Neural progenitor cell (in vitro differentiated cells): ENCODE measurements around the gene SH2D4B. TPM values are rescaled to one million over a fixed set of nuclear protein-coding genes. Genes with fewer than 3 reads are reported as not detected.

Experiments used
- DNase-seq: peaks from one replicate; pipeline ENCODE4 v3.0.0-alpha.2; 2016; ENCODE audit warnings: low spot score
- H2AFZ ChIP-seq: fragments of 200-600 bp; sonication (generic); replicated peaks from 2 replicates; pipeline ENCODE4 v1.6.1; 2016; ENCODE audit warnings: antibody characterized with exemption
- H3F3A ChIP-seq: fragments of 200-600 bp; sonication (generic); 2 replicates; pipeline ENCODE4 v1.6.1; 2016; ENCODE audit warnings: antibody characterized with exemption, low read depth
- H3K27ac ChIP-seq: fragments of 200-600 bp; sonication (generic); 2 replicates; pipeline ENCODE4 v1.5.1; 2016; ENCODE audit warnings: mild to moderate bottlenecking
- H3K27me3 ChIP-seq: fragments of 200-600 bp; sonication (generic); 2 replicates; pipeline ENCODE4 v1.6.1; 2016; ENCODE audit warnings: mild to moderate bottlenecking, moderate library complexity
- H3K36me3 ChIP-seq: fragments of 200-600 bp; sonication (generic); 2 replicates; pipeline ENCODE4 v1.5.1; 2016
- H3K4me1 ChIP-seq: fragments of 200-600 bp; sonication (generic); 2 replicates; pipeline ENCODE4 v1.6.1; 2016; ENCODE audit warnings: mixed run types
- H3K4me2 ChIP-seq: fragments of 200-600 bp; sonication (generic); 2 replicates; pipeline ENCODE4 v1.6.1; 2016
- H3K4me3 ChIP-seq: fragments of 200-600 bp; sonication (generic); 2 replicates; pipeline ENCODE4 v1.5.1; 2016
- H3K79me2 ChIP-seq: fragments of 200-600 bp; sonication (generic); 2 replicates; pipeline ENCODE4 v1.6.1; 2016; ENCODE audit warnings: low read depth
- H3K9ac ChIP-seq: fragments of 200-600 bp; sonication (generic); 2 replicates; pipeline ENCODE4 v1.6.1; 2016
- H3K9me3 ChIP-seq: fragments of 200-600 bp; sonication (generic); 2 replicates; pipeline ENCODE4 v1.5.1; 2016; ENCODE audit warnings: low read depth
- H4K20me1 ChIP-seq: fragments of 200-600 bp; sonication (generic); 2 replicates; pipeline ENCODE4 v1.6.1; 2016; ENCODE audit warnings: low read depth
- H3K27ac Mint-ChIP-seq: 3 replicates; pipeline ENCODE4 v1.8.0; 2021; ENCODE audit warnings: mixed read lengths
- H3K27me3 Mint-ChIP-seq: 2 replicates; pipeline ENCODE4 v1.8.0; 2022; ENCODE audit warnings: low read depth, mild to moderate bottlenecking, inconsistent platforms, moderate library complexity, mixed read lengths; ENCODE audit not compliant: insufficient read depth
- H3K36me3 Mint-ChIP-seq: 3 replicates; pipeline ENCODE4 v1.8.0; 2021; ENCODE audit warnings: mixed read lengths
- H3K4me1 Mint-ChIP-seq: 3 replicates; pipeline ENCODE4 v1.8.0; 2021; ENCODE audit warnings: mixed read lengths
- H3K4me3 Mint-ChIP-seq: 3 replicates; pipeline ENCODE4 v1.8.0; 2021; ENCODE audit warnings: mild to moderate bottlenecking, moderate library complexity, mixed read lengths
- H3K9me3 Mint-ChIP-seq: 3 replicates; pipeline ENCODE4 v1.8.0; 2020; ENCODE audit warnings: mixed read lengths
- CTCF ChIP-seq: fragments of 200-600 bp; sonication (generic); IDR thresholded peaks from 2 replicates; pipeline ENCODE4 v1.5.1; 2017; ENCODE audit warnings: antibody characterized with exemption, mild to moderate bottlenecking
- EZH2 ChIP-seq: fragments of 200-600 bp; sonication (generic); IDR thresholded peaks from 2 replicates; pipeline ENCODE4 v1.6.1; 2017; ENCODE audit warnings: antibody characterized with exemption, mild to moderate bottlenecking, moderate library complexity
- EZH2phosphoT487 ChIP-seq: fragments of 200-600 bp; sonication (generic); IDR thresholded peaks from 2 replicates; pipeline ENCODE4 v1.6.1; 2017; ENCODE audit warnings: antibody characterized with exemption
- total RNA-seq: library from RNA; depleted of rRNA; stranded (reverse); fragments of >200 nt; gene quantifications from 2 replicates; pipeline ENCODE4 v1.2.3, GENCODE V29; 2015; ENCODE audit warnings: low replicate concordance

The SH2D4B gene
- total RNA-seq, 1 donor from 2014 or later: 0.11 TPM

GRCh38 chr10:80536361-80536835 is 1.3 kb upstream of the SH2D4B start:
- Mint-ChIP-seq H3K4me3 (no peak overlapping the region), H3K36me3 (peaks cover 2% of the 10 kb centered on the region), H3K27me3 (peaks cover 5% of the 10 kb centered on the region), H3K9me3 (peaks cover 9% of the 10 kb centered on the region), H3K27ac (no peak overlapping the region), H3K4me1 (peaks cover 8% of the 10 kb centered on the region)
- Histone ChIP-seq H3K36me3 (no peaks in the 10 kb centered on the region), H3K9me3 (no peaks in the 10 kb centered on the region), H2AFZ (no peak overlapping the region), H3K9ac (no peak overlapping the region), H3K27ac (no peak overlapping the region), H3K4me3 (no peak overlapping the region), H3K27me3 (peaks cover 3% of the 10 kb centered on the region), H4K20me1 (no peaks in the 10 kb centered on the region), H3F3A (peaks cover 9% of the 10 kb centered on the region), H3K79me2 (no peaks in the 10 kb centered on the region), H3K4me2 (no peak overlapping the region), H3K4me1 (peaks cover 13% of the 10 kb centered on the region)
- DNase-seq: no peak
- TF ChIP-seq EZH2phosphoT487: no peak
- TF ChIP-seq EZH2: no peak
- TF ChIP-seq CTCF: no peak

- H3K4me1 Mint-ChIP-seq: peaks cover 8% of the 10 kb centered on the region
- H3K9me3 Mint-ChIP-seq: peaks cover 9% of the 10 kb centered on the region
- TF ChIP-seq CTCF (no peak), EZH2phosphoT487 (no peak), EZH2 (no peak)
- Histone ChIP-seq H3K27ac (peak overlapping the region; percentile 34), H3K9me3 (no peaks in the 10 kb centered on the region), H3K4me3 (no peak overlapping the region), H3K4me2 (peak overlapping the region; percentile 49), H3K4me1 (peaks cover 13% of the 10 kb centered on the region), H4K20me1 (no peaks in the 10 kb centered on the region), H3K27me3 (peaks cover 3% of the 10 kb centered on the region), H3F3A (peaks cover 9% of the 10 kb centered on the region), H2AFZ (peak overlapping the region; percentile 17), H3K36me3 (no peaks in the 10 kb centered on the region), H3K9ac (no peak overlapping the region), H3K79me2 (no peaks in the 10 kb centered on the region)
- H3K27me3 Mint-ChIP-seq: peaks cover 7% of the 10 kb centered on the region
- peaks cover 2% of the 10 kb centered on the region for H3K36me3 Mint-ChIP-seq
- H3K4me3 Mint-ChIP-seq: no peak overlapping the region
- H3K27ac Mint-ChIP-seq: peak overlapping the region; percentile 91
- peak; percentile 31 for DNase-seq
Measured at GRCh38 chr10:80537086-80537735, 491 bp upstream of the SH2D4B start.

GRCh38 chr10:80538481-80539185 is 931 bp downstream of the SH2D4B start:
- Histone ChIP-seq H3K4me1 (peaks cover 13% of the 10 kb centered on the region), H3K79me2 (no peaks in the 10 kb centered on the region), H3K4me2 (no peak overlapping the region), H3K4me3 (no peak overlapping the region), H3K27ac (no peak overlapping the region), H3K9ac (no peak overlapping the region), H3K27me3 (peaks cover 3% of the 10 kb centered on the region), H4K20me1 (no peaks in the 10 kb centered on the region), H3K36me3 (no peaks in the 10 kb centered on the region), H3K9me3 (no peaks in the 10 kb centered on the region), H3F3A (peaks cover 9% of the 10 kb centered on the region), H2AFZ (no peak overlapping the region)
- Mint-ChIP-seq H3K9me3 (peaks cover 6% of the 10 kb centered on the region), H3K27ac (no peak overlapping the region), H3K4me1 (peaks cover 8% of the 10 kb centered on the region), H3K27me3 (peaks cover 4% of the 10 kb centered on the region), H3K36me3 (peaks cover 2% of the 10 kb centered on the region), H3K4me3 (no peak overlapping the region)
- DNase-seq: no peak
- no peak for TF ChIP-seq CTCF
- no peak for TF ChIP-seq EZH2
- TF ChIP-seq EZH2phosphoT487: no peak
